GM19452 (cell line): ENCODE measurements around the gene GALNT16.

Experiments used
- ATAC-seq: cut with Tn5 transposase; IDR thresholded peaks from one replicate; pipeline ENCODE4 v1.9.1; 2021; ENCODE audit not compliant: unreplicated experiment

GALNT16 gene

GRCh38 chr14:69316449-69317101, 56.6 kb downstream of the GALNT16 start:
- ATAC-seq = no peak

- no peak for ATAC-seq
These were observed 57.3 kb downstream of the GALNT16 start for GRCh38 chr14:69317102-69317755.

- ATAC-seq = no peak
These were observed 57.8 kb downstream of the GALNT16 start for GRCh38 chr14:69317780-69318179.

DNA sequence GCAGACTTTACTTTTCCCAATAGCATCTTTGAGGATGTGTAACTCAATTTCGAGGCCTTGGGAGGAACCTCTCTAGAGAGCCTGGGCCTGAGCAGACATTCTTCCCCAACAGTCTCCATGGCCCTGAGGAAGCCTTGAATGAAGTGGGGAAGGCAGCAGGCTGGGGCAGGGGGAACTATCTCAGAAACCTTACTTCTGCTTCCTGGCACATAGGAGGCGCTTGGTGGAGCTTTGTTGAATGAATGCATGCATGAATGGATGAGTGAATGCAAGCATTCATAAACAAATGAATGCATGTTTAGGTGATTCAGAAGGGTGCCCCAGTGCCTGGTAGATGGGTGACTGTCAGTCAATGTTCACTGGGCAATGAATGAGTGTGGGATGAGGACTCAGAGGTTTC, 58.3 kb downstream of the GALNT16 start:
- ATAC-seq = no peak

DNA sequence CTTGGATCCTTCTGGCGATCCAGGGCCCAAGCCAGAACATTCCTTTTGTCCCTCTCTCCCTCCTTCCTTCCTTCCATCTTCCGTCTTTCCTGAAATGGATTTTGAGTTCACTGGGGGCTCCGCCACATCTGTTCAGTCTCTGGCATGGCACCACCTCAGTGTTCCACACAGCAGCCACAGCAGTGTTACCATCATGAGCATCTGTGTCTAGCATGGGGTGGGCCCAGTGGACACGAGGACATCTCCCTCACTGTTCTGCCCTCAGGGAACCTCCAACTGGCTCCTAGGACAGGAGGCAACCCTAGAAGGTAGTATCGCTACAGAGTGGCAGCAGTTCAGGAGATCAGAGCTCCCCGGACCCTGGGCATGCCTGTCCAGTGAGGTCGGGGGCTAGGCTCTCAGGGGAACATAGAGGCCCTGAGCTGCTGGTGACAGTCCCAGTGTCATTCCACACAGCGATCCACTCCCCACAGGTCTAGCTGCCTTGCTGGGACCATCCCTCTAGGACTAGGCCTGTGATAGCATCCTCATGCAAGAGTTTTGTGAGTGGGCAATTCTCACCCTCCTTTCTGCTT, 59.0 kb downstream of the GALNT16 start:
- ATAC-seq = no peak

- ATAC-seq = no peak
These were observed 60.0 kb downstream of the GALNT16 start for GRCh38 chr14:69319911-69320310.

- ATAC-seq = no peak
These were observed 60.8 kb downstream of the GALNT16 start for GRCh38 chr14:69320581-69321365.

GRCh38 chr14:69321601-69322330, 61.8 kb downstream of the GALNT16 start:
- no peak for ATAC-seq

DNA sequence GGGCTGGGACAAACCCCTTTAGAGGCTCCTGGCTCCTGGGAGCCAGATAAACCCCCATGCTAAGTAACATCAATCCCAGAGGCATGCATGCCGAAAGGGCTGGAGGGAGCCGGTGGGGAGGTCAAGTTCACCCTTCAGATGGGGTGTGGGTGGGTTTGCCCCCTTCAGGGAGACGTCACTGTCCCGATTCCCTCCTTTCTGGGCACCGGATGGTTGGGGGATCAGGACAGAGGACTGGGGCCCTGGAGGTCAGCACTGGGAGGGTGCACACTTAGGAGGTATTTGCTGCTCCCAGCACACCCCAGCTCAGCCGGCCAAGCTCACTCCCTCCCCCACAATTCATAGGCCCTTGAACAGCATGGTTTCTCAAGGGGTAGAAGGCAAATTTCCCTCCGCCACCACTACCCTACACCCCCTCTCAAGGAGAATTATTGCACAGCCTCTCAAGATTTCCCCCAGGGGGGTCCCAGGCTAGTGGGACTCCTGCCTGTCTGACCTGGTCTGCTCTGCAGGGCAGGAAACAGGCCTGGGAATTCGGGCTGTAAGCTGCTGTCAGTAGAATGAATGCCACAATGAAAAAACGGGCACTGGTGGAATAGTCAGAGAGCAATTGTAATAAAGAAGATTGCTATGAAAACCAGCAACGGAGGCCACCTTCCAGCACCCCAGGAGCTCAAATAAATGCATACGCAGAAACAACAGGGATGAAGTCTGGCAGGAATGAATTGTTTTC, 63.5 kb downstream of the GALNT16 start:
- ATAC-seq = no peak

DNA sequence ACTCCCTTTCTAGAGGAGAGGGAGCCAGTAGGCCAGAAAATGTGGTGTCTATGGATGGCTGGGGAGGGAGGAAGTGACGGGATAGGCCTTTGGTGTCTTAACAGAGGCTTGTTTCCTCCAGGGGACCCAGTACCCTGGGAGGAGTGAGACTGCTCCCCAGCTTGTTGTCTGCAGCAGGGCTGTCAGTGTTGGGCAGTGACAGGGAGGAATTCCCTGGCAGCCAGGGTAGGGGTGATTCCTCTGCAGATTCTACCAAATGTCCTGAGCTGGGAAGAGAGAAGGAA, 64.0 kb downstream of the GALNT16 start:
- ATAC-seq = no peak

DNA sequence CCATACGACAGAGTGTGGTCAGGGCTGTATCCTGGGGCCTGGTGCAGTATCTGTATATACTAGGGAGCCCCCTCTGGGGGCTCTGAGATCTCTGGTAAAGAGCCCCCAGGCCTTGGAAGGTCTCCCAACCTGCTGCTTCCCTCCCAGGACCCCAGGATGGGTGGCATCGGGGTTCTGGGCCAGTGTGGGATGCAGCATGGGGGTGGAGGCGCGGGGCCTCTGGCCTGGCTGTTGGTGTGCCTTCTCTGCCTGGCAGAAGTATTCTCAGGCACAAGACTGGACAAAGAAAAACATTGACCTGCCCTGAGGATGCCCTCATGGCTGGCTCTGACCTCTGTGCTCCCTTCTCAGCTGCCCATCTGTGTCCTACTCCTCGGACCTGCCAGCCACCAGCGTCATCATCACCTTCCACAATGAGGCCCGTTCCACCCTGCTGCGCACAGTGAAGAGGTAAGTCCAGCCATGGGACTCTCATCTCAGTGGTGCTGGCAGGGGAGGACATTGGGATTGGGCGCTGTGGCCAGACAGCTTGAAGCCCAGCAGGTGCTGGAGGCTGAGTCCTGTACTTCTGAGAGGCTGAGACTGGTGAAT, 64.5 kb downstream of the GALNT16 start:
- ATAC-seq = no peak

DNA sequence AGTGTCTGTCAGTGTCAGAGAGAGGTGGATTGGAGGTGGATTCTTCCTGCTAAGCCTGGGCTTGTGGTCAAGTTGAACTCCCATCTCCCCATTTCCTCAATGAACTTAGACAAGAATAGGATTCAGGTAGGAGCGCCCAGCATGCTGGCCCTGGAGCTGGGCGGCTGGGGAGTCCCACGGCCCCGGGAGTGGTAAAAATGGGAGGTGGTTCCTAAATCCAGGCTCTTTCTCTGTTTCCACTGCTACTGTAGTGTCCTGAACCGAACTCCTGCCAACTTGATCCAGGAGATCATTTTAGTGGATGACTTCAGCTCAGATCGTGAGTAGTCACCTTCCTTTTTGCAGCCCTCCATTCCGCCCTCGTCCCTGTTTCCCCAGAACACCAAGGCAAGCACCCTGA, 65.1 kb downstream of the GALNT16 start:
- ATAC-seq = no peak

DNA sequence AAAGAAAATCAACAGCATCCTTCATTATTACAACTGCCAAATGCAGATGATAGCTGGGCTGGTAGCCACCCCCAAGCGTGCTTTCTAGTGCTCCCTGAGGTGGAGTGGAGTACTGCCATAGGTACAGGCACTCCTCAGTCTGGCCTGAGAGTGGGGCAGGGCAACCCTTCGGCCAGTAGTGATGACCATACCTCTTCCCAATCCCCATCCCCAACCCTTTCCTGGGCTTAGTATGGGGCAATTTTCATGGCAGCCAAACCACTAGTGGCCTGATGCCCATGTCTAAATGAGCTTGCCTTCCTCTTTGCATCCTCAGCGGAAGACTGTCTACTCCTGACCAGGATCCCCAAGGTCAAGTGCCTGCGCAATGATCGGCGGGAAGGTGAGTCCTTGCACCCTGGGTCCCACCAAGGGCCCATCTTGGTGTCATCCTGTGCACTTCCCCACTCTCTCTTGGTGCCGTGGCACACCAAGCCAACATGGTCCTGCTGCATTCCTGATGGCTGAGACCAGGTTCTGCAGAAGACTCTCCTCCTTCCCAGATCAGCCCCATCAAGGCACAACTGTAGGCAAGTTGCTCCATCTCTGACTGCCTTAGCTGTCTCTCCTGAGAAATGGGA, 65.8 kb downstream of the GALNT16 start:
- ATAC-seq = no peak

DNA sequence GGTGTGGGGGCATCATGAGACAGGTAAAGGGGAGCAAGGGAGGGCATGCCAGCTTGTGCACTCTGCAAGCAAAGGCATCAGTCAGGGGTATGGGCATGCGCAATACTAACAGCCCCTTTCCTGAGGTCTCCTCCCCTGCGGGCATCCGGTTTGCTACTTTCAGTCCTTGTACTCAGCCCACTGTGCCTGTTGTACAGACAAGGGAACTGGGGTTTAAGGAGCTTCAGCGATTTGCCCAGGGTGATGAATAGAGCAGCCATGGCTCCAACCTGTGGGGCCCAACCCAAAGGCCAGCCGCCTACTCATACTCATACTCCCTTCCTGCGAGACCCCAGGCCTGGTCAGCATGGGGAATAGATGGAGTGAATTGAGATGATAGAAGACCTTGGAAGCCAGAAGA, 66.7 kb downstream of the GALNT16 start:
- no peak for ATAC-seq

- no peak for ATAC-seq
These were observed 67.5 kb downstream of the GALNT16 start for GRCh38 chr14:69327507-69327906.

DNA sequence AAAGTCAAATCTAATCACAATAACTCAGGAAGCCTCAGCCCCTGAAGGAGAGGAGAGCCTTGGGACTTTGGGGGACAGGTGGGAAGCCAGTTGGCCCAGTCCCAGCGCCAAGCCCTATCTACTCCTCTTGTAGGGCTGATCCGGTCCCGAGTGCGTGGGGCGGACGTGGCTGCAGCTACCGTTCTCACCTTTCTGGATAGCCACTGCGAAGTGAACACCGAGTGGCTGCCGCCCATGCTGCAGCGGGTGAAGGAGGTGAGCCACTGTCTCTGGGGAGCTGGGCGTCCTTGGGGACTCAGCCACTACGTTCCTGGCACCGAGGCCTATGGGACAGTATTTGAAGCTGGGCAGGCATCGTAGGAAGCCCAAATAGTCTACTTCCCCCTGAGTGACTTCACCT, 68.4 kb downstream of the GALNT16 start:
- ATAC-seq = no peak

DNA sequence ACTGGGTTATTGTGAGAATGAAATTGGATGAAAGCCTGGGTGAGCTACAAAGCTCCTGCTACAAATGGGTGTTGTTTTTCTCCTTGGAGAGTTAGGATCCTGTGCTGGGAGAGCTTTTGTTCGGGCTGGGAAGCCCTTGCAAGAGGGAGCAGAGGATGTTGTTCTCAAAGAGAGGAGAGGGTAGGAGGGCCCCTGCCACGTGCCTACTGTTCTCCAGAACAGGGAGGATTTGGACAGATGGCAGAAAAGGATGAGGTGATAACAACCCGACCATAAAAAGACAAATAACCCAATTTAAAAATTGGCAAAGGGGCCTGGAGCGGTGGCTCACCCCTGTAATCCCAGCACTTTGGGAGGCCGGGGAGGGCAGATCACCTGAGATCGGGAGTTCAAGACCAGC, 68.8 kb downstream of the GALNT16 start:
- ATAC-seq = no peak

DNA sequence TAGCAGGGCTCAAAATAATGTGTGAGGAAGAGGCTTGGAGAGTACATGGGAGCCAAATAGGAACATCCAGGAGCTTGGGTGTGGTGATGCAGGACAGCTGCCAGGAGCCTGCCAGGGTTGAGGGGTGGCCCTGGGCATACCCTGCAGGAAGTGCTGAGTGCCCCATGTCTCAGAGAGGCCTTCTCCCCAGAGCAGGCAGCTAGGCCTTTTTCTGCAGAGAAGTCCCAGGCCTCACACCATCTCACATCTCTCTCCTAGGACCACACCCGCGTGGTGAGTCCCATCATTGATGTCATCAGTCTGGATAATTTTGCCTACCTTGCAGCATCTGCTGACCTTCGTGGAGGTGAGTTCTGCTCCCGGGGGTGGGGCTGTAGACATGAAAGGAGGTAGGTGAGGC, 71.2 kb downstream of the GALNT16 start:
- no peak for ATAC-seq

GRCh38 chr14:69332782-69333395, 72.9 kb downstream of the GALNT16 start:
- ATAC-seq = no peak
